Uterus (tissue), 2 donors: ENCODE results near the gene GTF2IRD2.
"Not testable (repeated sequence)": the region's sequence is repeated elsewhere in the genome, so short reads cannot be mapped to it uniquely, and the experiment has no call there.

Experiments
- POLR2A ChIP-seq, 2 donors: fragments of 450-650 bp; IDR thresholded peaks; one replicate each; pipeline ENCODE4 v1.6.1; 2016; ENCODE audit warnings: antibody characterized with exemption in 2 of 2, mild to moderate bottlenecking in 1 of 2, moderate library complexity in 1 of 2
- TF ChIP-seq, protein P1 (sequence below), 4 experiments: fragments of 200-600 bp in 2 of 4; fragments of 450-650 bp in 2 of 4; sonication (generic) in 2 of 4; IDR thresholded peaks; one replicate each; pipeline ENCODE4 v1.5.1; 2016 to 2019; ENCODE audit warnings: antibody characterized with exemption in 4 of 4, mild to moderate bottlenecking in 2 of 4, moderate library complexity in 1 of 4

- TF ChIP-seq, protein P1, sequence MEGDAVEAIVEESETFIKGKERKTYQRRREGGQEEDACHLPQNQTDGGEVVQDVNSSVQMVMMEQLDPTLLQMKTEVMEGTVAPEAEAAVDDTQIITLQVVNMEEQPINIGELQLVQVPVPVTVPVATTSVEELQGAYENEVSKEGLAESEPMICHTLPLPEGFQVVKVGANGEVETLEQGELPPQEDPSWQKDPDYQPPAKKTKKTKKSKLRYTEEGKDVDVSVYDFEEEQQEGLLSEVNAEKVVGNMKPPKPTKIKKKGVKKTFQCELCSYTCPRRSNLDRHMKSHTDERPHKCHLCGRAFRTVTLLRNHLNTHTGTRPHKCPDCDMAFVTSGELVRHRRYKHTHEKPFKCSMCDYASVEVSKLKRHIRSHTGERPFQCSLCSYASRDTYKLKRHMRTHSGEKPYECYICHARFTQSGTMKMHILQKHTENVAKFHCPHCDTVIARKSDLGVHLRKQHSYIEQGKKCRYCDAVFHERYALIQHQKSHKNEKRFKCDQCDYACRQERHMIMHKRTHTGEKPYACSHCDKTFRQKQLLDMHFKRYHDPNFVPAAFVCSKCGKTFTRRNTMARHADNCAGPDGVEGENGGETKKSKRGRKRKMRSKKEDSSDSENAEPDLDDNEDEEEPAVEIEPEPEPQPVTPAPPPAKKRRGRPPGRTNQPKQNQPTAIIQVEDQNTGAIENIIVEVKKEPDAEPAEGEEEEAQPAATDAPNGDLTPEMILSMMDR (IDR thresholded peaks at IDR 0.05) = not testable (repeated sequence)
- TF ChIP-seq POLR2A (IDR thresholded peaks at IDR 0.05) = not testable (repeated sequence)
Observed at GRCh38 chr7:74850833-74851721, at the start of gene GTF2IRD2.
